HG03025 (cell line): ENCODE data around the gene IQSEC2.

Source experiments
- ATAC-seq: cut with Tn5 transposase; IDR thresholded peaks from one replicate; pipeline ENCODE4 v1.9.1; 2021; ENCODE audit warnings: mild to moderate bottlenecking, moderate library complexity; ENCODE audit not compliant: unreplicated experiment, low FRiP score

IQSEC2 gene

DNA sequence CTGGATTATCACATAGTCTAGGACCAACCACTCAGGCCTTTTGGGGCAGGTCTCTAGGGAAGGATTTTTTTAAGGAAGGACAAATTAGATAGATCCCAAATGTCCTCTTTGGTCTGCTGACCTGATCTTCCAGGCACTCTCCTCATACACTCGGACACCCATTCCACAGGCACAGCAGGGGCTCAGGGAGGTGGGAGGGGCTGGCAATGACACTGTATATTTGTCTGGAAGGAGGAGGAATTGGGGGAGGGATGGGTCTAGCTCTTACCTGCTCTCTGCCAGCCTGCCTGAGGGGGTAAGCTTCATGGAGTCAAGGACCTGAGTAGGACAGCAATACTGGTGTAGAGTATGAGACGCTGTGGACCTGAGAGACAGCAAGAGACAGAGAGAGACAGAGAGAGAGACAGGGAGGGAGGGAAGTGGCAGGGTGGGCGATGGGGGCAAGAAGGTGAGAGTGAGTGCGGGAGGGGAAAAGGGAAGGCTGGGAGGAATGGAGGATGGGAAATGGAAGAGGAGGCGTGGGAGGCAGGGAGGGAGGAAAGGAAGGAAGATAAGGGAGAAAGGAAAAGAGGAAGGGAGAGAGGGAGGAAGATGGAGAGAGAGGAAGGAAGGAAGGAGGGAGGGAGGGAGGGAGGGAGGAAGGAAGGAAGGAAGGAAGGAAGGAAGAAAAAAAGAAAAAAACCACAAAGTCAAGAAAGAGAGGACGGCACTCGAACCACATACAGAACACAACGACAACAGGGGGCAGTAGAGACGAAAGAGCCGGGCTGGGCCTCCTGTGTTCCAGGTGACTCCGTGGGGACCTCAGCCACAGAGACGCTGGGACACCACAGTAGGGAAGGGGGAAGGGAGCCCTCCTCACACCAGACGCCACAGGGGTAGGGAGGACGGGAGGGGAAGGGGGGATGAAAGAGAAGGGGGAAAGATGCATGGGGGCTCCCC is 1.8 kb downstream of the IQSEC2 start:
- no peak for ATAC-seq

DNA sequence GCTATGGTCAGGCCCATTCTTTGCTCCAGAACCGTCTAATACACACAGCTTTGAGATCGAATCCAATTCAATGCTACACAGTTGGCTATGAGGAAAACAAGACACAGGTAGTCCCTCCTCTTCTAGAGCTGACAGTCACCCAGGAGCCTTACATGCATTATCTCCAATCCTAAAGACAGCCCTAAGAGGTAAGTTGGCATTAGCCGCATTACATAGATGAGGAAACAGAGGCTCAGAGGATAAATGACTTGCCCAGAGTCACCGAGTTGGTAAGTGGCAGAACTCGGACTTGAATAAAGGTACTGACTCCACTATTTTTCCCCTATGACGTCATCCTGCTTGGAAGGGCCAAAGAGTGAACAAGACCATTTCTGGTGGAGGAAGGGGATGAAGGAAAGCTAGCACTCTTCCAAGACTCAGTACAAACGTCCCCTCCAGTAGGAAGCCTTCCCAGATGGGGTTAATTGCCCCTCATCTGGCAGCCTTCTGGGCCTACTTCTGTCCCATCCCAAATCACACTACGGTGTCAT is 8.5 kb downstream of the IQSEC2 start:
- no peak for ATAC-seq

DNA sequence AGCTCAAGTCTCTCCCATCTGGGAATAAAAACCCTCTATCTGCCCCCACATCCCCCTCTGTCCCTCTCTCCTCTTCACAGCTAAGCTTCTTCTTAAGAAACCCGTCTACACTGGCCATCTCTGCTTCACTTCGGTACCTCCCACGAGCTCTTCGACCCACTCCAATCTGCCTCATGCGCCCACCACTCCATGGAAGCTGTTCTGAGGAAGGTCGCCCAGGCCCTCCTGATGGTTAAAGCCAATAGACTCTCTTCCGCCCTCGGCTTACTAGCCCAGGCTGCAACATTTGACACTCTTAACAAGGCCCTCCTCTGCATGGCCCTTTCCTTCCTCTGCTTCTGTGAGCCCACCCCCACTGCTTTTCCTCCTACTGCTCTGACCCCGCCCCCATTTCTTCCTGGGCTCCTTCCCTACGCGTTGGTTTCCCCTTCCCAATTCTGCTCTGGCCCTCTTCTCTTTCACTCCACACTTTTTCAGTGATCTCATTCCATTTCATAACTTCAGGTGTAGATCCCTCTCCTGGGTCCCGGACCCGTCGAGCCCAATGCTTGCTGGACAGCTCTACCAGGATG is 11.8 kb downstream of the IQSEC2 start:
- ATAC-seq = no peak

DNA sequence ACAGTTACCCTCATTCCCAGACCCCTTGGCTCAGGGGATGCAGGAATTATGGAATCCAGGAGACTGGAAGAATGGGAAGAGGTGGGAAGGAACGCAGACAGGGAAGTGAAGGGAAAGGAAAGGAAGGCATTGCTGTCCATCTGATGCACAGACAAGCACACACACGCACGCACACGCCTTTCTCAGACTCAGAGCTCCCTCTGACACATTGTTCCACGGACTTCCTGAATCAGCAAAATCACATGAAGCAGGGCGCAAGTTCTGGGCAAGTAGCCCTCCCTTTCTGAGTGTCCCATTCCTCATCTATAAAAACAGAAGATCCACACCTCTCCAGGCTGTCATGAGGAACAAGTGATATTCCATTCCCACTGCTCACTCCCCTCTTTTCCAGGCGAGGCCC is 13.2 kb downstream of the IQSEC2 start:
- ATAC-seq = no peak

DNA sequence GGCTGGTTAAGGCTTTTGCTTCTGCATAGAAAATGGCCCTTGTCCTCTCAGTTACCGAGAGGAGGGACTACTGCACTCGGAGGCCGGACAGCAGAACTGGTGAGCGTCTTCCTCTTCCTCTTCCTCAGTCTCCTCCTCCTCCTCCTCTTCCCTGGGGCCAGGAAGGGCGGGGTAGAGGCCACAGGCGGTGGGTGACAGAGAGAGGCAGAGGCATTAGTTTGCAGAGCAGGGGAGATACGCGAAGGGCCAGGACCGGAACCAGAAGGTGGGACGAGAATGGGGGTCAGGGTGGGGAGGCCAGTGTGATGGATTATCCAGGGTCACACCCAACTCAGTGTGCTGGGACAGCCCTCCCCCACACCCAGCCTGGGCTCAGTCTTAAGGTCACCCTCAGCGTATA is 14.5 kb downstream of the IQSEC2 start:
- no peak for ATAC-seq

DNA sequence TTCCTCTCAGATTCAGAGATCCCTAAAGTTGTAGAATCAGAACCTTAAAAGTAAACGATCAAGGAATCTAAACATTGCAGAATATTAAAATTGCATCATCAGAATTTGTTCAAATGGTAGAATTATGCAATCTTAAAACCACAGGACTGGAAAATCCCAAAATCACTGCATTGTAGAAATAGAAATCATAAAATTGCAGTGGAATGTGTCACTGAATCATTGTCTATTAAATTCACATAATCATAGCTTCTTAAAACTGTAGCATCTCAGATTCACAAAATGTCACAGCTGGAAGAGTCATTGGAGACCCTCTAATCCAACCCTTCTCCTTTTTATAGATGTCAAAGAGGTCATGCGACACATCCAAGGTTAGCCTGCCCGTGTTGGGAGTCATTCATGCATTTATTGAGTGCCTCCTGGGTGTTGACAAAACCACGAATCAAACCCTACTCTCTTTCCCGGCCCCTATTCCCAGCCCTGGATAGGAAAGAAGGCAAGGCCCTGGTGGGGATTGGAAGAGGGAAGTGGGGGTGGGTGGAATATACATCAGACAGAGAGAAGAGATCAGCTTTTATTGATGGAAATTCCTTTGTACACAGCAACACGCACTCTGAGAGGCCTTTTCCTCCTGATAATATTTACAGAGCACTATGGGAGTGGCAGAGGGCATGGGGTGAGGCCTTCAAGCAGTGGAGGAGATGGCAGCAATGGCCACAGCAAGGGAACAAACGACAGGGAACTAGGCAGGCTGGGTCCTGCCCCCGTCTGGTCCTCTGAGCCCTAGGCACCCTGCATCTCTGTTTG is 15.4 kb downstream of the IQSEC2 start:
- ATAC-seq = no peak

DNA sequence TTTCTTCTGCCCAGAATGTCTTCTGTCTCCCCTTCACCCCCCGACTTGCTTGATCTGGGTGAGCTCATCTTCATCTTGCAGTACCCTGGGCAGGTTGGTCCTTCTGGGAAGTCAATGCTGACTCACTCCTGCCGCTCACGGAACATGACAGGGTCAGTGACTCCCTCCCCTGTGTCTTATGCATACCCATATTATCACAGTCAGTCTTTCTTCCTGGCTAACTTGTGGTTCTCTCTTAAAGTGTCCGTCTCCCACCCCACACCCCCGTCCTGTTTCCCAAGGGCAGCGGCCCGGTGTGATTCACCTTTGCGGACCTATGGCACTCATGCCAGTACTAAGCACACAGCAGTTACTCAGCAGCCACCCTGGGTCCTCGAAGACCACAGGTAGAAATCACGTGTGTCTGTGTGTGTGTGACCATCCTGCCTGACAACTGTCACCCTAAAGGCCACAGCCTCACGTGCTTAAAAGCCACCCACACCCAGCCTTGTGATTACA is 17.7 kb downstream of the IQSEC2 start:
- no peak for ATAC-seq

DNA sequence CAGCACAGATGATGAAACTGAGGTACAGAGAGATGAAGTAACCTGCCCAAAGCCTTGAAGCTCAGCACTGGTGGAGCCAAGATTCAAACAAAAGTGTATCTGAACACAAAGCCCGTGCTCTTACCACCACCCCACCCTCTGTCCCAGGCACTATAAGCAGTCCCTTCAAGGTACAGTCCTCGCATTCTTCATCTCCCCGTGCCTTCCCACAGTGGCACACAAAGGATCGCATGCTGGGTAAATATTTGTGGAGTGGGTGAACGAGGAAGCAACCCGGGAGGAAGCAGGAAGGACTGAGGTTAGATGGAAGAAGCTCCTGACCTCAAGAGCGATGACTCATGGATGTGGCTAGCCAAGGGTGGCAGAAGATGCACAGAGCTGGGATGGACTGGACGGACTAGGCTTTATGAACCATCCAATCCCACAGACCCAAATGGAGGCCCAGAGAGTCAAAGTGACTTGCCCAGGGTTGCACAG is 18.4 kb downstream of the IQSEC2 start:
- no peak for ATAC-seq

DNA sequence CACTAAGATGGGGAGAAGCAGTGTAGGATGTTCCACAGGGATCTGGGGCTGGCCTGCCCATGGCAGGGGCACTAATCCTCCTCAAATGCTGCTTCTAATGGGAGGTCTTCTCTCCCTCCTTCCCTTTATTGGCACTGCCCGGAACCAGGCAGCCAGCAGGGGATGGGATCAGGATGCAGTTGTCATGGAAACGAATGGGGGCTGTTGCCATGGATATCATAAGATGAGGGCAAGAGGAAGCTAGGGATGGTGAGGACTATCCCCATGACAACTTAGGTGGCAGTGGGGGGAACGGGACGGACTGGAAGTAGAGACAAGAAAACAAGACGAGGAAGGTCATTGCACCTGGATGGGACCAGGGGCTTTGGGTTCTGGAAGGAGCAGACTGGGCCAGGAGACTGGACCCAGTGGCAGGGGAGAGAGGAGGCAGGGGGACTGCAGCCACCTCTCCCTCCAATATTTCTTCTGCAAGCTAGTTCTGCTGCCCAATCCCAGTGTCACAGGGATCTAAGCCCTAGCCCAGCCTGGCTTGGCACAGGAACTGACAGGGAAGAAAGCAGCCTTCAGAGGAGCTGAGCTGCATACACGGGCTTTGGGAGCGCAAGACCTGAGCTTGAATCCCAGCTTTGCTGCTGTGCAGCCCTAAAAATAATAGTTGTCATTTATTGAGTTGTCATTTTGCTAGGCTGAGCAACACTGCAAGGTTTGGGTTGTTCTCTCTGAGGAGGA is 19.0 kb downstream of the IQSEC2 start:
- no peak for ATAC-seq

DNA sequence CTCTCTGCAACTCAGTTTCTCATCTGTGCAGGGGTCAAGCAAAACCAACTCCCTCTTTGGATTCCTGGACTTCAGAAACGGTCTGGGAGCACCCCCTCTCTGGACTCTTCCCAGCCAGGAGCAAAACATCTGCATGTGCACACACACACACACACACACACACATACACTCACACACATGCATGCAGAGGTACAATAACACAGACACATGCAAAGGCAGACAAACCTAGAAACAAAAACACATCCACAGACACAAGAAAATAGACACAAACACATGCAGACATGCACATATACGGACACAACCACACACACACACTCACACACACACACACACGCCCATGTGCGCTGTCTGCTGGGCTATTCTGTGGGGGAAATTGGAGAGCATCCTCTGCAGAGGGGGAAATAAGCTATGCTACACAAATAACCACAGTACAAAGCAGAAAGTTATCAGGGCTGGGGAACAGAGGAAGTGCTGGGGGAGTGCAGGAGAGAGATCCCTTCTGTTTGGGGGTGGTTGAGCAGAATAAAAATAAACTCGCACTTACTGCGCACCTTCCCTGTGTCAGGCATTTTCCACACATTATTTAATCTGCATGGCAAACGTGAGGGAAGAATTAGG is 19.9 kb downstream of the IQSEC2 start:
- no peak for ATAC-seq

DNA sequence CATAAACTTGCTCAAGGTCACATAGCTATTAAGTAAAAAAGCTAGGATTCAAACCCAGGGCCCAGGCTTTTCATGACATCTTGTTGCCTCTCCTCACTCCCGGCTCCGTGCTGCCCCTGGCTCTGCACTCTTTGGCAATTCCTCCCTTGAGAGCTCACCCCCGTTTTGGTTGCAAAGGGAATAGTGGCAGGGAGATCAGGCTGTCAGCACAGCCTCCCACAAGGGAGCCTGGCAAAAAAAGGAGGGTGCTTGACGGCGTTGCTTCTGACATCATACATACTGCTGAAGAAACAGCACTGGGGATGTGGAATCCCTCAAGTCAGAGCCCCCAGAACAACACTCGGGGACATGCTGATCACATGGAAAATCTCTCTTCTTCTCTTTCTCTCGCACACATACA is 20.5 kb downstream of the IQSEC2 start:
- no peak for ATAC-seq

DNA sequence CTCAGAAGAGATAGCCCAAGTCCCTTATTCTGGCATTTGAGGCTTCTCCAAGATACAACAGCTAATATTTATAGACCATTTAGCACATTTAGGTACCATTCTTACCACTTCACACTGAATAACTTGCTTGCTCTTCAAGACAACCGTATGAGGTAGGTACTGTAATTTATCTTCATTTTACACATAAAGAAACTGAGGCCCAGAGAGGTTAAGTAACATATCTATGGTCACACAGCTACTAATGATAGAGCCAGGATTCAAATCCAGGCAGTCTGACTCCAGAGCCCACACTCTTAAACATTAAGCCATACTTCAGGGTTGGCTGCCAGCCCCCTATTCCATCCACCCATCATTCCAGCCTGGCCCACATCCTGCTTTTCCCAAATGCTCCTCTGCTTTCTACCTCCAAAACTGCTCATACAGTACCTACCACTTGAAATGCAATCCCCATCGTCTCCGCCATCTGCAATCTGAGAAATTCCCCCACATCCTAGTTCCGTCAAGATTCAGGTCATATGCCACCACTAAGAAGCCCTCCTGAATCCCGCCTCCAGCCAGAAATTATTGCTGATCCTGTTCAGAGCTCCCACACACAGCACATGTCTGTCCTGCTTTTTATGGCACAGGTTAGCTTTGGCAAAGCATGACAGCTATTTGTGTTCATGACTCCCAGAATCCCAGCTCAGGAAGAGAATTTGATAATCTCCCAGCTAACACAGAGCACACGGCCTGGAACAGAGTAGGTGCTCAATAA is 23.5 kb downstream of the IQSEC2 start:
- ATAC-seq = no peak

DNA sequence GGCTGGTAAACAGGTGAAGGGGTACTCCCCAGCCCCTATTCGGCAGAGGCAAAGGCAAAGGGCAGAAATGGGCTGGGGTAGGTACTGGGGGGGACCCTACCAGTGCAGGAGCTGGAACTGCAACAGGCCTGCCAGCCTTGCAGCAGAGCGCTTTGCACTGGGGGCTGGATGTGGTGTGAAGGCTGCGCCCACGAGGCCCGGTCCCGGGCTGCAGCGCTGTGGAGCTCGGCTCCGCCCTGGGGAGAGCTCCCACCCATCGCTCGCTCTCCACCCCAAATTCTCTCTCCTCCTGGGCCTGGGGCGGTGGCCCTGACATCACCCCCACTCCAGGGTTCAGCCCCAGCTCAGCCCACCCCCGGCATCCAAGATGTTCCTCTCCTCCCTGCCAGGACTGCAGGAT is 24.2 kb downstream of the IQSEC2 start:
- no peak for ATAC-seq

DNA sequence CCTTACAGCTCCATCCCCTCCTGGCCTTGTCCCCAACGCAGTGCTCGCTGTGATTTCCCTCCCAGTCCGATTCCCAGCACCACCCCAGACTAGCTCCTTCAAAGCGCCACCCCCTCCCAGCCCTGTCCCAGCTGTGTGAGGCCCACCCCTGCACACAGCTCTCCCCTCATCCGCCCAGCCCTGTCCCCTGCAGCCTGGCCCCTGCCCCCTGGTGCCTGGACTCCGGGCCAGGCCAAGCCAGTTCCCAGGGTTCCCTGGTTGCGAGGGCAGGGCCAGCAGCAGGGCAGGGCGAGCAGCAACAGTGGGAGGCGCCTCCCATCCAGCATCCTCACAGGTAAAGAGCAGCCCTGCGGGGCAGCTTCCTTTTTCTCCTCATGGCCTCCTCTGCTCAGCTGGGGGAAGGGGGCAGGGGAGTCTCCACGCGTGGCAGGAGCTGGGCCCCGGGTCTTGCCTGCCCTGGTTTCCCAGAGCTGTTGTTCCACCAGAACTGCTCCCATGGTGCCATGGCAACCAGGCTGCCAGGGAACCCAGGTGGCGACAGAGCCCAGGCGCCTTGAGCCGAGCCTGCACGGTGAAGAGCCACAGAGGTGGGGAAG is 24.8 kb downstream of the IQSEC2 start:
- ATAC-seq = no peak

DNA sequence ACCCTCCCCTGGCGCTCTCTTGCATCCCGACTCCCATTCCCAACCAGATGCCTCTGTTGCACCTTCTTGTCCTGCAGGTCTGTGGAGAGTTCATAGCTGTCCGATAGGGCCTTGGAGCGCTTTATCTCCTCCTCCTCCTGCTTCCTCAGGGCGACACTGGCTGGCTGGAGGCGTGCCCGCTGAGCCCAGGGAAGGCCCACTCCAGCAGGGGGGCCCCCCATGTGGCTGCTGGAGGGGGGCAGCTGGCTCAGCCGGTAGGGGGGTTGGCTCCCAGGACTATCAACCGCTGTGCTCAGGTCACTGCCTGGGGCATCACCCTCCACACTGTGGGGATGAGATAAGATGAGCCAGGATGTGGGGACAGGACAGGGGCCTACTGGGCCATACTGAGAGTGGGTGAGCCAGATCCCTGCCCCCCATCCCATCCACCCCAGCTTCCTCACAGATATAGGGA is 25.6 kb downstream of the IQSEC2 start:
- ATAC-seq = no peak

DNA sequence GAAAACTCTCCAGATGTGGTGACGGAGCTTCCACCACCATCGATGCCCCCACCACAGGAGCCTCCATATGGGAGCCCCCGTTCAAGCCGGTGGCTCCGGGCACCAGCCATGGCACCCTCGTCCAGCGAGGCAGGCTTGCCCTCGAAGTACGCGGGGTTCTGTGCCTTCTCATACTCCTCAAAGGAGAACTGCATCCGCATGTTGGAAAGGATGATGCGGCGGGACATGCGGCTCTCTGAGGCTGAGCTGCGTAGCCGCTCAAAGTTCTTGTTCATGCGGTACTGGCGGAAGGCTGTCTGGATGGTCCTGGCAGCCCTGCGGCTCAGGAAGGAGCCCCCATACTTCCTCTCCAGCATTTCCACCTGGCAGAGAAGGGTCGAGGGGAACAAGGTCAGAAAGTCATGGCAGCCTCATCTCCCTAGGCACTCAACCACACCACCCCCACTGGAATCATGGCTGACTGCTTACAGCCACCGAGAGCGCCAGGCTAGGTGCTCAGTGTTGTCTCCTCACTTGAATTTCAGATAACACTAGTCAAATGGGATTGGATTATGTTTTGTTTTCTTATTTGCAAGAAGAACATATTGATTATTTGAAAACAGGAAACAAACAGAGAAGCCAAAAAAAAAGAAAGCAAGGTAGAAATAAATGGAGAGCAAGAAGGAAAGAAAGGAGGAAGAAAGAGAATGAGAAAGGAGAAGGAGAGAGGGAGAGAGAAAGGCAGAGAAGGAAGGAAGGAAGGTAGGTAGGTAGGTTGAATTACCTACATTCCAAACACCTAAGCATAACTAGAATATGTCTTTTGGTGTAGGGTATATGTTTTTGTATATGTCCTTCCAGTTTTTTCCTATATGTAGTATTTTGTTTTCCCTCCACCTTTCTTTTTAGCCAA is 26.6 kb downstream of the IQSEC2 start:
- ATAC-seq = no peak

DNA sequence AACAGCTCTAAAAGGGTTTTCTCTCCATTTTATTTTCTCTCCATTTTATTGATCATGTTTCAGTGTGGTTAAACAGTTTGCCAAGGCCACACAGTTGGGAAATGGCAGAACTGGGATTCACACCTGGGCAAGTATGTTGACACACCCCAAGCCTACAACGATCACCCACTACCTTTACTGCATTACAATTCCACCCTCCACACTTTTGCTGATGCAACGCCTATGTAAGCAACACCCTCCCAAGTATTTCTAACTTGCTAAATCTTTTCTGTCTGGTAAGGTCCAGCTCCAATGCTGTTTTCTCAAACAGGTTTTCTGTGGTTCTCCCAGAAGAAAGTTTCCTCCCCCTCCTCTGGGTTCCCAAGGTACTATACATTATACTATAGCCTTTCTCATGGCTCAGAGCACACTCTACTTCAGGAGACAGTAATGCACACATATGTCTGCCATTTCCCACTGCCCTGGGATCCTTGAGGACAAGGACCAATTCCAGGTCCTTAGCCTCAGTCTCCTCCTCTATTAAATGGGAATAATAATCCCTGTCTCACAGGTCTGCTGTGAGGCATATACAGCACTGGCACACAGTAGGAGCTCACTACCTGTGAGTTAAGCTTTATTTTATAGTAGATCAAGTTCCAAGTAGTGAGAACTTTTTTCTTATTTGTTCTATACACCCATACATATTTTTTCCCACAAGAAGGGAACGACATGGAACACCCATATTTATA is 27.9 kb downstream of the IQSEC2 start:
- no peak for ATAC-seq
